NCI-H2081 (cell line): ENCODE measurements around the gene ARHGAP15.

Experiments
- DNase-seq, 2 experiments: peaks; one replicate each; lab custom pipeline; 2025; lab: John Stamatoyannopoulos, UW

The ARHGAP15 gene

DNA sequence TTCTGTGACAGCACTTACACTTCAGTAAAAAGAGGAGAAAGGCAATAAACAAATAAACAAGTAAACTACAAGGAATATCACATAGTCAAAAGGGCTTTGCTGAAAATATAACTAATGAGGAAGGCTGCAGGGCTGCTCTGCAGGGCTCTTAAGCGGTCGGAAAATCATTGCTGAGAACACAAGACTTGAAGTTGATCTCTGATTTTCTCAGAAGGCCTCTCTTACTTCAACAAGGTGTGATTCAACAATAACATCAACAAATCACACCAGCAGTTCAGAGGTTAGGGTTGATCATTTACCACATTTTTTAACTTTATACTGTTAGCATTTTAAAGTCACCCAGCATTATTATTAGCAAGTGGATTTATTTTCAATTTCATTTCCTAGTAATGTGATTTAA lies 215.6 kb downstream of the ARHGAP15 start:
- no peak for DNase-seq

DNA sequence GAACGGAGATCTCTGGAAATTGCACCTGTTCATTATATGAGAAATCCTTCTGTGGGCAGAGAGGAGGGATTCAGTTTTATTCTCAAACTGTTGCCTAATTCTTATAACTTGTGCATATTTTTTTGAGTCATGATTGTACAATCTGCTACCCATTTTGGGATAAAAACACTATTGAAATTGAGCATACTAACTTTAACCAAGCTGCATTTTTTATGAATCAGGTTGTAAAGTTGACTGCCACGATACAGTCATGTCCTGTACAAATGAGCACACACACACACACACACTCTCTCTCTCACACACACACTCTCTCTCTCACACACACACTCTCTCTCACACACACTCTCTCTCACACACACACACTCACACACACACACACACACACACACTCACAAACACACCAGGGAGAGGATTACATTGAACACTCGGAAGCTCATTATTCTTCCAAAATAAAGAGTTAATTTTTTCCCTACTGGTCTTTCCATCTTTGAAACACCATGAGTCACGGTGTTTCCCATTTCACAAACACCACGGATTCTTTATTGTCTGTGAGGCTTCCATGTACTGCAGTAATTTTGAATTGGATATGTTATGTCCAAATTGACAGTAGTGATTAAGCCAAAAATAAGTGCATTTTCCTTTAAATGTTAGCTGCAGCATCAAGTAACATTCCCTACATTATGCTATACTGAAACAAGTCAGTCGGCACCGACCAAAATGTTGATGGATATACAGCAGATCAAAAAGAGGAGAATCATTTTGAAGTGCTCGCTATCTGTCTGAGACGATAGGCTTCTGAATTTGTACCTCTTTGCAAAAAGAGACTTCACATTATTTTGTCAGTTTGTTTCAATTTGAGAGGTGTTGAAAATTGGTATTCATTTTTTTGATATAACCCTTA lies 216.9 kb downstream of the ARHGAP15 start:
- no peak for DNase-seq

DNA sequence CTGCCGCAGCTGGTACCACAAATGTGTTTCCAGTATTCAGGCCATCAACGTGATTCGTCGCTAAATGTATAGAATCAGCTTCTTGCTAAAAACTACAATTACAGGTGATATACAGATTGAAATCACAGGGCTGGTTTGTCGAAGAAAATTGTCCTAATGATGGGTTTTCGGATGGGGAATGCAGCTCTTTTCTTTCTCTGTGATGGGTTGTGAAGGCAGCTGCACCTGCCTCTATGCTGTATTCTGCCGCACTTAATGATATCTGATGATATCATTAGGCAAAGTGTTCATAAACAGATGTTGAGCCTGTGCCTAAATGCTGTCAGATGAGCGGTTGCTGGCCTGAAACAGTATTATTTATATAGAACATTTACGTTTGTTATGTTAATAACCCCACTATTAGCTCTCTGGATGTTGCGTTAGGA lies 218.1 kb downstream of the ARHGAP15 start:
- peak; percentile 80 to 96 for DNase-seq

DNA sequence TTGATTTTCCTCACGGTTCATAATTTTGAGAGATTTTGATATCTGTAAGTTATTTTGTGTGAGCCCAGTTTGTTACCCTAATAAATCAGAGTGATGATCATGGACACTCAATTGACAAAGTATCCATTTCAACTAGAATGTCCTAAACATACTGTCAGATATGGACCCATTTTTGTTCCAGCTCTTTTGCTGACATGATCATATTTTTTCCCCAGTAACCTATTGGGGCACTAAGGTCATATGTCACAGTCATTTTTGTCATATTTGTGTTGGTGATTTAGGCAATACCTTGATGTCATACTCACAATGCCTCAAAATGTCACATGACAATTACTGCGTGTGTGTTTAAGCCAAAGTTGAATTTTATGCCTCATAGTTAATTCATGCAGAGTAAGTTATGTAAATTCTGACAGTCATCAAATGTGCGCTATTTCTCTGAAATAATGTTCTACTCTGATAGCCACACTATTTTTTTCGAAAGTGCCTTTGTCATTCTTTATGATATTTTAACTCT lies 218.7 kb downstream of the ARHGAP15 start:
- peak in 1 of 2 experiments; percentile 16 for DNase-seq

DNA sequence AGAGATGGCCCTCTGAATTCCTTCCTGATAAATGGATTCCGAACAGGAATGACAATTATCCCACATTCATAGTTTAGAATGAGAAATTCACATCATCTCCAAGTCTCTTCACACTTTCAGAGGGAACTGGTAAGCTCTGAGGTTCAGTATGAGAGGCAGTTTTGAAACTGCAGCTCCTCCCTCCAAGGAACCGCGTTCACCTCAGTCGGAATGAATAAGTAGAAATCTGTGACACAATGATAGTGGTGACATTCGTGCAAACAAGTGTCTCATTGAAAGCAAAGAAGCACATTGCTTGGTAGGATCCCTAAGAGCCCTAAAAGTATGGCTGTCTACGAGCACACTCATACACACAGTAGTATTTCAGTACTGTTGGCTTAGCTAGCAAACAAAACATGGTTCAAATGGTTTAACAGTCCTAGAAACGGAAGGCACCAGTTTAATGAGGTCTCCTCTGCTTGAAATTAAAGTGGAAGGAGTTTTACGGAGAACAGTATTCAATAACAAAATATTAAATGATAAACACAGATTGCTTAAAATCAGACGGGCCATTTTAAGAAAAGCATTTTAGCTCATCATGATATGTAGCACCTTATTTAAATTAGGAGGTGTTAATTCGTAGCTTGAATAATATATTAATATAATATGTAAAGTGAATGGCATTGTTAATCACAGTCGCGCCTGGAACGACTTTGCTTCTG lies 225.0 kb downstream of the ARHGAP15 start:
- DNase-seq, result no peak

DNA sequence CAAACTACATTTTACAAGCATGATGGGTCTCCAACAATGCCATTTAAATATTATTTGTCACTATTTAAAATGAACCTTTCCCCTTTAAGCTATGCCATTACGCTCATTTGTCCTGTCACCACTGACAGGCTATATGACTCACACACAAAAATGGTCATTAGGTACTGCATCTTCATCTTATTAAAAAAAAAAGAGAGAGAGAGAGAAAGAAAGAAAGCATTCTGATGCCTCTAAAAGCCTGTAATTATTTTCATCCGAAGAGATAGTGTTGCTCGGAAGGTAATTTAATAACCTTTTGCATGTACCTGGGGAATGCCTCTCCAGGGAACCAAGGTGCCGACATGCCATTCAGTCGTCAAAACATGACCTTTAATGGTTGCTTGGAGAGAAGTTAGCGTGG lies 226.7 kb downstream of the ARHGAP15 start:
- no peak for DNase-seq

DNA sequence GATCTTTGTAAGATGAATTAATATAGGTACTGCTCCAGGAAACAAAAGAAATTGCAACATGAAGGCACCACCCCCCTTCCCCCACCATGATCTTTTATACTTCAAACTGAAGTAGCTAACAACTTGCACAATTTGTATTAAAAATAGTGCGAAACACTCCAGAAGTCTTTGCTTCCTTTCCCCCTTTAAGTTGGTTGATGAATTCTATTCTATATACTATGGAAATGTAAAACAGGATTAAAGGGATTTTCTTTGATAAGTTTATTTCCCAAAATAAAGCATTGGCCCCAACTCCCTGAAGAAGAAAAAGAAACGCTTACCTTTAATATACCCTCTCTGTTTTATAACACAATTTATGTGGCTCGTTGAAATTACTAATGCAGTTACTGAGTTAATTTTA lies 227.1 kb downstream of the ARHGAP15 start:
- DNase-seq, result no peak

DNA sequence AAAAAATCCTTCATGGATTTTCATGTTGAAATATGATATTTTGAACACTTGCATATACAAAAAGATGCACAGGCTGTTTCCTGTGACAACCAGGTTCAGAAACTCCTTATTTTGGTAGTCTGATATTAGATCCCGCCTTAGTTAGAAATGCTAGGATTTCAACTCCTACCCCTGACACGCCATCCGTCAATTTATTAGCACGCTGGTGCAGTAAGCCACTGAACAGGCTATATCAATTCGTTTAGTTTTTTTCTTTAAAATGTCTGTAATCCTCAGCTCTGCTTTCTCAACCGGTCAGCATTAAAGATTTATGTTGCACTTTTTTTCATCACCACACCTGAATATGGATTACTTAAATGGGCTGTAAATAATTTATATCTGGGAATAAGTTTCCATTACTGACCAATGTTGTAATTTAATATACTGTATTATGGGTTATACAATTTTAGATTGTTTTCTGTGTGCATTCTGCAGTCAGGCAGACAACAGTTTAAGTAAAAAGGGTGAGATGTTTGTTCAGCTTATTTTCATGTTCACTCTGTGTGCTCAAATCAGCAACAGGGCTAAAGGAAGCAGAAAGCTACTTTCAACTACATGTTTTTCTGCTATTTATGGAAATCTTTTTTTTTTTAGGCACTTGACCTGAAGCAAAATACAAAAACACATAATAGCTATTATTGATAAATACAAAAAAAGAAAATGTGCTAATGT lies 227.7 kb downstream of the ARHGAP15 start:
- no peak for DNase-seq

DNA sequence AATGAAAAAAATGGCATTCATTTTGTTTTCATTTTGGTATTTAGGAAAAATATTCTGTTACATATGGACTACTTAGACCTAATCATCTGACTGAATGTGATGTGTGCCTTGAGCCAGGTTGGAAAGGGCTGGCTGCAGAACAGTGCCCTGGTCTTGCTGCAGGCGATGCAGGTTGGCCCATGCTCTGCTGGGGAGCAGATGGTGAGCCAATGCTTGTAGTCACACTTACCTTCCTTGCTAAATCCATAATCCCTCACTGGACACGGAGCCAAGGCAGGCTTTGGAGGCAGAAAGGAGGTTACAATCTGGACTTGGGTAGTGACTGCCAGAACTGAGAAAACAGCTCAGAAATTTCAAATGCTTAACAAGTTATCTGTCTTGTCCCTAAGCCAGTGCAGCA lies 228.7 kb downstream of the ARHGAP15 start:
- DNase-seq, result no peak

DNA sequence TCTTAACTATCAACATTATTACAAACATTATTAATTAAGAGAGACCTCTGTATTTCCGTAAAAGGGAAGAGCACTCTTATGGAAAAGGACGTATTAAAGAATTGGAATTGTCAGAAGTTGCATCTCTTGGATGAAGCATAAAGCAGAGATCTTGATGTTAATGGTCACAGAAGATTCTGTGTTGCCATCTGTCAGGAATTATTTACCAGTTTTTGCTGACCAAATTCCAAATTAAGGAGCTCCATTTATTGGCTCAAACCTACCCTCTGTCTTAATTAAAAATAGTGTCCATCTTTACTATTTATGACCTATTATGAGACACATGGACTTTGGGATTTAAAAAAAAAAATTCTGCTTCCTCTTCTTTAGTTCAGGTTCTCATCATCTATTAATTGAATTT lies 232.1 kb downstream of the ARHGAP15 start:
- no peak for DNase-seq

DNA sequence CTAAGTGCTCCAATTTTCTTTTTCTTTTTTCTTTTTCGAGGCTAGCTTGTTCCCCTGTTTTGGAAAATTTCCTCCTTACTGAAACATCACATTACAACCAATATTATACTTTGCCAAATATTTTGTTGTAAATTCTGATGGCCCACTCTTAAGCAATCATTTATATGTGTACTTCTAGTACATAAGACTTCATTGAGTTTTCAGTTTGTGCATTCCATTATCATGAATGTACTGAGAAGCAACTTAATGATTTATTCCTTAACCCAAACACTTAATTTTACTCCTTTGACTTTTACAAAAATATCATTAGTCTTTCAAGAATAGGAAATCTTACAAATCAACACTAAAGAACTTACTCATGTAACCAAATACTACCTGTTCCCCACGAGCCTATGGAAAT lies 242.4 kb downstream of the ARHGAP15 start:
- DNase-seq, result no peak

DNA sequence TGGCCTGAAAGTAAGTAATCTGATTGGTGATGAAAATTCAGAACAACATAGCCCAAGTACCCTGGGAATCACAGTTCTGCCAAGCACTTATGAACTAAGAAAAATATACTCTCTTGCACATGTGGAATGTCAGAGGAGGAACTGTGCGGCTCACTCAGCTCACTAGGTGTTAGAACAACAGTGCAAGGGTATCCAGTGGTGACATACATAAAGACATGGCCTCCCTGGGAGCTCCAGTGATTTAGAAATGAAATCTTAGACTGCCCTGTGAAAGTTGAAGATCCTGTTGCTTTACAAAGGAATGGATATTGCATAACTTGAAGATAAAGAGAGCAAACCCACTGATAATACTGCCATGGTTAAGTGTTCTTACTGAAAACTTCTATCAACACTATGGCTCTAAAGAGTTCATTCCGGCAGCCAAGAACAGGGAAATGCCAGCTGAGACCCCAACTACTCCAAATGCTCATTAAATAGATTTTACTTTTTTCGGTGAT lies 246.2 kb downstream of the ARHGAP15 start:
- DNase-seq, result no peak

DNA sequence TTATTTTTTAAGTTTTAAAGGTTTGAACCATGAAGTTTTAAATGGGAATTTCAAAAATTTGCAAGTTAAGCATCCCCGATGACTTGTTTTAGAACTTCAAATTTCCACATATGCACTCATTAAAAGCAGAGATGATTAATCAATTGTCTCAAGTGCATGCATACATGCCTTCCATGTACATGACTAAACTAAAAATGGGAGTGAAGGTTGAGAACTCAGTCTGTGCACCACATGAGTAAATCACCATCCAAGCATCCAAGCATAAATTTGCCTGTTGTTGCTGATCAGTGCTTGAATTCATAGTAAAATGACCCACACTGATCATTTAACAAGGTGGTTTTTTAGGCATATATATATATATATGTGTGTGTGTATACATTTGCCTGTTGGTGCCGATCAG lies 249.8 kb downstream of the ARHGAP15 start:
- DNase-seq, result no peak

DNA sequence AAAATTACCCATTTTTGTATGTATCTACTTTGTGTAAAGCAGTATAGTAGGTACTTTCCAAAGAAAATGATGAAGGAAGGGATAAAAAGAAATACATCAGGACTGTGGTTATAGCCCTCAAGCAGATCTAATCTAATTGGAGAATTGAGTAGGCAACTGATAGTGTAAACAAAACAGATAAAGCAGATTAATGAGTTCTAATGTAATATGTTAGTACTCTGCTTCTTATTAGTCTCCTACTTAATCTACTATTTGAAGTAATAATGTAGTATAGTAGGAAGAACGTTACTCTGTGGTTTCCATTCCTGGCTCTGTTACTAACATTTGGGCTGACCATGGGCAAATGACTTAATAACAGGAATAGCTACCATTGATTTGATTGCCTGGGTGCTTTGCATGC lies 250.7 kb downstream of the ARHGAP15 start:
- no peak for DNase-seq

DNA sequence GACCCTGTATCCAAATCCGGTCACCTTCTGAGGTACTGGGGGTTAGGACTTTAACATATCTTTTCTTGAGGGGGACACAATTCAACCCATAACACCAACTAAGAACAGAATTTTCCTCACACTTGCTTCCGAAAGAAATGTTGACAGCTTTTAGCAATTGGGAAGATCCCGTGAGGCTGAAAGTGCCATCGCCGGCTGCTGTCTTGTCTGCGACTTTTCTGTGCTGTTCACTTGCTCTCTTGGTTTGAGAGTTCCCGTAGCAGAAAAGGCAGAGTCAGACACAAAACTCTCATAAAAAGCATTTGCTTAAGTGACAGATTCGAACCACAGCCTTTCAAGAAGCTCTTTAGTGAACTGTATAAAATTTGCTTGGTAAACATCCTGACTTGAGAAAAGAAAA lies 253.4 kb downstream of the ARHGAP15 start:
- no peak for DNase-seq

DNA sequence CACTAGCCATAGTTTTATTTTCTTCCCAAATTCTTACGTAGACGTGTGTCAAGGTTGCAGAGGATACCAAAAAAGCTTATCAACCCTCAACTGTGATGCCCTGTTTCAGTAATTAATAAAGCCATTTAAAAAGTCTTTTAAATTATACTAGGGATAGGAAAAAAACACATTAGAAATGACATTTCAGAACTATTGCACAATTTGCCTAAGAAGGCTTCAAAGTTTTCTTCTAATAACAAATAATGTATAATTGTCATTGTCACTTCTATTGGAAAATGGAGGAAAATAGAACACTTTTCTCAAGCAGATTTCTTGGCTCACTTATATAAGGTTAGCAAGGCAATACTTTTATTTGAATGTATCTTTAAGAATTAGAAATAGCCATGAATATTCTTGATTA lies 253.8 kb downstream of the ARHGAP15 start:
- DNase-seq, result no peak

DNA sequence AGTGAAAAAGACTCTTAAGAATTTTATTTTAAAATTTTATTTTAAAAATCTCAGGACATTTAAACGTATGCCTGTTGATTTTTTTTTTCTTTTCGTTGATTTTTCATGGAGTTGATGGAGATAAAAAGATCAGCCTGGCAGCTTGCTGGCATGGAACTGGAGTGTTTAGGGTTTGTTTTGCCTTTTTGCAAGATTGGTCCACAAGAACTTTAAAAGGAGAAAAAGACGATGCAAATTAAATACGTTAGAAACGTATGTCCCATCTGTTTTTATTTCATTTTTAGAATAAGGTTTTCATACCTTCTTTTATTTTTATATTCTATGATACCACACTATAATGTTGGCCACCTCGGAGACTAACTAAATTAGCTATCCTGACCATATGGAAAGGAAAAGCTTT lies 254.9 kb downstream of the ARHGAP15 start:
- DNase-seq, result no peak

DNA sequence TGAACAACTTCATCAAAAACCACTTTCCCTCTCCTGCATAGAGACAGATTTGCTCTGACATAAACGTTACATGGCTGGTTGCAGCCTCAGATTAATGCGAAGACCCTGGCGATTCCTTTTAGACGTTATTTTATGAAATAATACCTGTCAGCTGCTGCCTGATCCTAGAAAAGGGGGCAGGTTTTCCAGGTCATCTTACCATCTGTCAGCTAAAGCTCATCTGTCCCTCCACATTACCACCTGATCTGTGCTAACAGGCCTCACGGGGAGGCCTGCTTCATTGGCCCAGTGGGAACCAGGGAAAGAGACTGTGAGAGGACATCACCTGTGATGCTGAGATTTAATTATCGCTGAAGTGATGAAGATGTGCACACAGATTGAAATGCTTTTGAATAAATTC lies 261.0 kb downstream of the ARHGAP15 start:
- DNase-seq, result no peak

DNA sequence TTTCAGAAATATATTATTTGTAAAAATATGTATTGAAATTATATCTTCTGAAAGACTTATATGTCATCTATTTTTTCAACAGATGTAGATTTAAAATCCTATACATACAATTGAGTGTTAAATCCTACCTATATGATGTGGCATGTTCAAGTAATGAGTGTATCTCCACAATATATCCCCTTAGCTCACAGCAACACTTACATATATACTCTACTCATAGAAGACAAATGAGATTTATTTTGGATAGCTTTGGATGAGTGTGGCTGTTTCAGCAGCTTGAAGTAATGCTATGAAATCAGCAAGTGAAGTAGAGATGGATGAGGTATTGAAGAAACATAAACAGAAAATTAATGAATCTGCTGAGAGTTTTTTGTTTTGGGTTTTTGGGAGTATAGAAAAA lies 263.1 kb downstream of the ARHGAP15 start:
- DNase-seq, result no peak

DNA sequence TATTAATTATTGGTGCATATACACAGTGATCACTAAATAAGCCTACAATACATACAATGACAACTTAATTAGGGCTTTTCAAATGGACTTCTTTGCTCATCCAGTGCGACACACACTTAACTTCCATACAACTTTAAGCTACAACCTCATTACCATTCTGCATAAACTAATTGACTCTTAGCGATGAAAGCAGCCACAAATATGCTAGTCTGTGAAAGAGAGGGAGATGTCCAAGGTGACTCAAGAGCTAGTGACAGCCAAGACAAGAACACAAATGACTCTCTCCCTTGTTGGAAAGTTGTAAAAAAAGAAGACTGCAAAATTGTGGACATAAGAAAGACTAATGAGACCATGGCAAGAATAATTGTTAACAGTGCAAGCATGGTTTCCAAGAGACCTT lies 264.8 kb downstream of the ARHGAP15 start:
- DNase-seq, result no peak

DNA sequence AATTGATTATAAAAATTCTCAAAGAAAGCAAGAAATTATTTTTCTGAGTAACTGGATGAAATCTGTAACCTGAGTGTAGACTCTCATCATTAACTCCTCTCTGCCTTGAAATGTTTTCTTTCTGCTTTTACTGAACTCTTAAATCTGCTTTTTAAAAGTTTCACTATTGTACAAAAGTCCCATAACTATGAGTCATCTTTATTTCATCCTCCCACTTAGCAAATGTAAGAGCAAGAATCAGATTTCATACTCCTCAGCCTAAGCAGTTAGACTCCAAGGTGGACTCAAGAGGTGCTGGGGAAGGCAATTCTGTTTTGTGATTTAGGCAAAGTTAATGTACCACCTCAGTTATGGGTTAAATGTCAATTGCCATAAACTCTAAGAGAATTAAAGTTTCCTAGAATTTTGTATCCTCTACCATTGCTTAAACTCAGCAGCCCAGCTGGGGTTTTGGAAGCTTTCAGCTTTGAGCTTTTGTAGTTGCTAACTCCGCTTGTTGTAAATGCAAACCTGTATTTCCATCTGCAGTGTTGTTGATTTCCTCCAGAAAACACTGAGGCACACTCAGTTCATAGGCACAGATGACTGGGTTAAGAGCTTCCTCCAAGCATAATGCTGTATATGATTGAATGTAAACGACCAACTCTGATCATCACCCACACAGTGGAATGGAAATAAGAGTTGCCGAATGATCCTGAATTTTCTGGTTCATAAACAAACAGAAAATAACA lies 268.8 kb downstream of the ARHGAP15 start:
- DNase-seq, result no peak

DNA sequence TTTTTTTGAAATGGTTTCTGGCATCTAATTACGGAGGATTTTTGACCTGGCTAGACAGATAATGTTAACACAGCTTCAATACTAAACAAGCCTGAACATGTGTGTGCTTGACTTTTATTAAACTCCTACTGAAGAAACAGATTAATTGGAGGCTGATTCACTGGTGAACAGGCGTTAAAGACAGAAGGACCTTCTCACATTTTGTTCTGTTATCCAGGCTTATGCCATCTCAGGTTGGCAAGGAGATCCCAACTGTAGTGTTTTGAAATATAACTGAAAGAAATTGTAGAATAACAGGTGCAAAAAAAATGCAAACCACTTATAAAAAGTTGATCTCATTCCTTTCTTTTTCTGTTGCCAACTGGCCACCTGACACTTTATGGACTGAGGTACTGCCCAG lies 269.6 kb downstream of the ARHGAP15 start:
- no peak for DNase-seq
